HEK293 (cell line): ENCODE measurements around the gene ARIH2.

Experiments
- CTCF ChIA-PET: fragments of 350-600 bp; formaldehyde crosslinking; extraction: SDS; loops from one replicate; lab custom pipeline; 2021; ENCODE audit warnings: antibody characterized with exemption; lab: Yijun Ruan, JAX
- POLR2A ChIA-PET: fragments of 300-600 bp; formaldehyde crosslinking; extraction: SDS; loops from one replicate; lab custom pipeline; 2020; ENCODE audit warnings: antibody characterized with exemption, inconsistent platforms; lab: Yijun Ruan, JAX
- H3K27ac ChIP-seq: fragments of 200-500 bp; sonication (Bioruptor generic); 2 replicates; pipeline ENCODE4 v1.5.1; 2014; ENCODE audit warnings: low read depth, low read length, control low read depth, inconsistent platforms; ENCODE audit errors: extremely low read depth
- H3K36me3 ChIP-seq, 2 experiments: fragments of 200-500 bp in 1 of 2; sonication (Bioruptor generic) in 1 of 2; 1 replicate in 1 of 2; 2 replicates in 1 of 2; pipeline ENCODE4 v1.5.1; 2014 to 2017; ENCODE audit warnings: inconsistent platforms in 2 of 2, low read length in 2 of 2; ENCODE audit not compliant: control insufficient read depth in 2 of 2, insufficient read depth in 1 of 2
- H3K4me1 ChIP-seq: fragments of 200-500 bp; sonication (Bioruptor generic); 2 replicates; pipeline ENCODE4 v1.5.1; 2014; ENCODE audit warnings: mild to moderate bottlenecking, low read length, inconsistent platforms; ENCODE audit not compliant: control insufficient read depth, insufficient read depth
- H3K4me3 ChIP-seq: 2 replicates; pipeline ENCODE4 v1.5.1; 2011; ENCODE audit warnings: low read depth, mild to moderate bottlenecking, control low read depth, low read length, moderate library complexity
- H3K9me3 ChIP-seq: fragments of 200-500 bp; sonication (Bioruptor generic); 2 replicates; pipeline ENCODE4 v1.5.1; 2014; ENCODE audit warnings: low read depth, low read length, inconsistent platforms; ENCODE audit not compliant: control insufficient read depth, insufficient read depth
- EGR2 ChIP-seq: fragments of 450-650 bp; formaldehyde crosslinking; IDR thresholded peaks from 2 replicates; pipeline ENCODE4 v1.5.1; 2016; ENCODE audit warnings: low read depth, missing biosample characterization, missing genetic modification characterization
- KLF8 ChIP-seq: fragments of 450-650 bp; formaldehyde crosslinking; IDR thresholded peaks from 2 replicates; pipeline ENCODE4 v1.5.1; 2016; ENCODE audit warnings: missing biosample characterization, missing genetic modification characterization
- OSR2 ChIP-seq: fragments of 450-650 bp; formaldehyde crosslinking; IDR thresholded peaks from 2 replicates; pipeline ENCODE4 v1.5.1; 2016; ENCODE audit warnings: missing biosample characterization, missing genetic modification characterization
- PRDM1 ChIP-seq: fragments of 450-650 bp; formaldehyde crosslinking; IDR thresholded peaks from 2 replicates; pipeline ENCODE4; 2016; ENCODE audit warnings: missing biosample characterization, missing genetic modification characterization
- SALL2 ChIP-seq: fragments of 450-650 bp; formaldehyde crosslinking; IDR thresholded peaks from 2 replicates; pipeline ENCODE4 v1.5.0; 2017; ENCODE audit warnings: missing biosample characterization, mild to moderate bottlenecking, missing genetic modification characterization, borderline replicate concordance
- SETDB1 ChIP-seq: IDR thresholded peaks from one replicate; pipeline ENCODE4 v1.6.1; 2017; ENCODE audit warnings: mild to moderate bottlenecking, low read length, moderate library complexity, mixed read lengths; ENCODE audit not compliant: insufficient read length
- SP3 ChIP-seq: fragments of 450-650 bp; formaldehyde crosslinking; IDR thresholded peaks from 2 replicates; pipeline ENCODE4 v1.5.1; 2016; ENCODE audit warnings: missing biosample characterization, missing genetic modification characterization
- SP7 ChIP-seq: fragments of 450-650 bp; formaldehyde crosslinking; IDR thresholded peaks from 2 replicates; pipeline ENCODE4 v1.5.1; 2016; ENCODE audit warnings: missing biosample characterization, missing genetic modification characterization
- WT1 ChIP-seq: fragments of 450-650 bp; formaldehyde crosslinking; IDR thresholded peaks from 2 replicates; pipeline ENCODE4 v1.5.1; 2016; ENCODE audit warnings: missing biosample characterization, missing genetic modification characterization
- ZFHX2 ChIP-seq: fragments of 450-650 bp; formaldehyde crosslinking; conservative IDR thresholded peaks from 2 replicates; pipeline ENCODE4 v1.5.1; 2016; ENCODE audit warnings: missing biosample characterization, missing genetic modification characterization
- ZFP37 ChIP-seq: fragments of 450-650 bp; formaldehyde crosslinking; IDR thresholded peaks from 2 replicates; pipeline ENCODE4 v1.5.1; 2016; ENCODE audit warnings: missing biosample characterization, missing genetic modification characterization
- ZFP41 ChIP-seq: fragments of 450-650 bp; formaldehyde crosslinking; IDR thresholded peaks from 2 replicates; pipeline ENCODE4 v1.5.1; 2016; ENCODE audit warnings: missing biosample characterization, missing genetic modification characterization, borderline replicate concordance
- ZNF10 ChIP-seq: fragments of 450-650 bp; formaldehyde crosslinking; IDR thresholded peaks from 2 replicates; pipeline ENCODE4 v1.5.1; 2017; ENCODE audit warnings: missing biosample characterization, missing genetic modification characterization
- ZNF138 ChIP-seq: fragments of 450-650 bp; formaldehyde crosslinking; IDR thresholded peaks from 2 replicates; pipeline ENCODE4 v1.5.1; 2016; ENCODE audit warnings: missing biosample characterization, missing genetic modification characterization, borderline replicate concordance
- ZNF184 ChIP-seq: fragments of 450-650 bp; IDR thresholded peaks from 2 replicates; pipeline ENCODE4 v1.5.1; 2018; ENCODE audit warnings: missing biosample characterization, mild to moderate bottlenecking, missing genetic modification characterization
- ZNF302 ChIP-seq: fragments of 450-650 bp; formaldehyde crosslinking; IDR thresholded peaks from 2 replicates; pipeline ENCODE4 v1.5.1; 2016; ENCODE audit warnings: missing biosample characterization, missing genetic modification characterization, low read depth
- ZNF37A ChIP-seq: fragments of 450-650 bp; IDR thresholded peaks from 2 replicates; pipeline ENCODE4 v1.5.1; 2018; ENCODE audit warnings: missing biosample characterization, missing genetic modification characterization
- ZNF391 ChIP-seq: fragments of 450-650 bp; formaldehyde crosslinking; IDR thresholded peaks from 2 replicates; pipeline ENCODE4 v1.5.1; 2016; ENCODE audit warnings: low read depth, missing biosample characterization, missing genetic modification characterization, borderline replicate concordance
- ZNF548 ChIP-seq: fragments of 450-650 bp; formaldehyde crosslinking; IDR thresholded peaks from 2 replicates; pipeline ENCODE4 v1.5.1; 2016; ENCODE audit warnings: missing biosample characterization, missing genetic modification characterization
- ZNF555 ChIP-seq: fragments of 450-650 bp; formaldehyde crosslinking; conservative IDR thresholded peaks from 2 replicates; pipeline ENCODE4 v1.5.1; 2017; ENCODE audit warnings: missing biosample characterization, mild to moderate bottlenecking, missing genetic modification characterization, inconsistent platforms
- ZNF621 ChIP-seq: fragments of 450-650 bp; formaldehyde crosslinking; IDR thresholded peaks from 2 replicates; pipeline ENCODE4 v1.5.1; 2017; ENCODE audit warnings: missing biosample characterization, missing genetic modification characterization
- ZNF76 ChIP-seq: fragments of 450-650 bp; formaldehyde crosslinking; IDR thresholded peaks from 2 replicates; pipeline ENCODE4; 2016; ENCODE audit warnings: low read depth, missing biosample characterization, missing genetic modification characterization, borderline replicate concordance
- ZNF768 ChIP-seq: fragments of 450-650 bp; formaldehyde crosslinking; IDR thresholded peaks from 2 replicates; pipeline ENCODE4 v1.5.1; 2018; ENCODE audit warnings: missing biosample characterization, mild to moderate bottlenecking, missing genetic modification characterization
- ZNF843 ChIP-seq: fragments of 450-650 bp; formaldehyde crosslinking; IDR thresholded peaks from 2 replicates; pipeline ENCODE4 v1.5.1; 2016; ENCODE audit warnings: missing biosample characterization, missing genetic modification characterization
- TF ChIP-seq, protein P1 (sequence below): fragments of 450-650 bp; formaldehyde crosslinking; IDR thresholded peaks from 2 replicates; pipeline ENCODE4 v1.5.1; 2016; ENCODE audit warnings: missing biosample characterization, missing genetic modification characterization, borderline replicate concordance
- TF ChIP-seq, protein P2 (sequence below): IDR thresholded peaks from 2 replicates; pipeline ENCODE4 v1.6.1; 2011; ENCODE audit warnings: mild to moderate bottlenecking, low read depth, low read length, borderline replicate concordance

ARIH2 gene

DNA sequence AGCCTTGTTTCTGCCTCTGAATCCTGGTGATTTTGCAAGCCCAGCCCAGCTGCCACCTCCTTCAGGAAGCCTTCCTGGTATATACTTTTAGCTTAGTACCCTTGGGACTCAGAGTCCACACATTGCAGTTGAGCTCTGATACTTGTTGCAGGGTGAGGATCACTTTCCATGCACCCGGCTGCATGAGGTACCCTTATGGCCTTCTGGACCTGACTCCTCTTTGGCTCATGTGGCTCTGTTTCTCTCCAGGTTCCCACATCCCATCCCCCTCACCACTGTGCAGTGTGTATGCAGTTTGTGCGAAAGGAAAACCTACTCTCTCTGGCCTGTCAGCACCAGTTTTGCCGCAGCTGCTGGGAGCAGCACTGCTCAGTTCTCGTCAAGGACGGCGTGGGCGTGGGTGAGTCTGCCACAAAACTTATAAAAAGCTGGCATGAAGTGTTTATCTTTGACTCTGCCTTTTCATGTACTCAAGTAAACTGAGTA lies 48.3 kb downstream of the ARIH2 start:
- Histone ChIP-seq H3K4me3 (no peak overlapping the region), H3K4me1 (no peaks in the 10 kb centered on the region), H3K27ac (no peak overlapping the region), H3K9me3 (no peaks in the 10 kb centered on the region), H3K36me3 (peaks cover 21 to 83% of the 10 kb centered on the region in 2 experiments)
- TF ChIP-seq ZNF184 = no peak
- TF ChIP-seq ZFP37 (tag by site-specific recombination) = no peak
- TF ChIP-seq EGR2 (tag by site-specific recombination) = 0 out of 2 replicates have a peak, but pooled peaks have one; percentile 22
- no peak for TF ChIP-seq SALL2 (tag by site-specific recombination)
- no peak for TF ChIP-seq ZNF843 (tag by site-specific recombination)
- no peak for TF ChIP-seq OSR2
- TF ChIP-seq ZFHX2 (tag by site-specific recombination) = peak; percentile 62
- ChIA-PET CTCF (no interaction called here), POLR2A (no interaction called here)

DNA sequence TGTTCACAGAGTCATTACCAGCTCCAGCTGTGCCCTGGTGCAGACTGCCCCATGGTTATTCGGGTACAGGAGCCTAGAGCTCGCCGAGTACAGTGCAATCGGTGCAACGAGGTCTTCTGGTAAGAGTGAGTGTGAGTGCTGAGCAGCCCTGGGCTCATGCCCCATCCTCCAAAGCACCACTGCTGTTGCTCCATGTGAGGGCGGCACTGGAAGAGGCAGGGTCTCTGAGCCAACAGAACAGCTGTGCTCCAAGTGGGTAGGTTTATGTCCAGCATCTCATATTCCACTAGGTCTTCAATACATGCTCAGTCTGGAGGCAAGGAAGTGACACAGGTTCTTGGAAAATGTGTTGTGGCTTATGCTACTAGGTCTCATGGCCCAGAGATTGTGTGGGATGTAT lies 51.9 kb downstream of the ARIH2 start:
- ChIA-PET CTCF (interaction anchor here (0.7 kb wide), 2 partner anchors 19 to 52 kb away, joined by 3 to 4 read pairs; no protein-coding TSS in a partner anchor), POLR2A (no interaction called here)
- Histone ChIP-seq H3K27ac (no peak overlapping the region), H3K9me3 (no peaks in the 10 kb centered on the region), H3K36me3 (peaks cover 21 to 95% of the 10 kb centered on the region in 2 experiments; a peak in 2 of 3 replicates), H3K4me1 (no peaks in the 10 kb centered on the region), H3K4me3 (no peak overlapping the region)
- TF ChIP-seq, protein P1, sequence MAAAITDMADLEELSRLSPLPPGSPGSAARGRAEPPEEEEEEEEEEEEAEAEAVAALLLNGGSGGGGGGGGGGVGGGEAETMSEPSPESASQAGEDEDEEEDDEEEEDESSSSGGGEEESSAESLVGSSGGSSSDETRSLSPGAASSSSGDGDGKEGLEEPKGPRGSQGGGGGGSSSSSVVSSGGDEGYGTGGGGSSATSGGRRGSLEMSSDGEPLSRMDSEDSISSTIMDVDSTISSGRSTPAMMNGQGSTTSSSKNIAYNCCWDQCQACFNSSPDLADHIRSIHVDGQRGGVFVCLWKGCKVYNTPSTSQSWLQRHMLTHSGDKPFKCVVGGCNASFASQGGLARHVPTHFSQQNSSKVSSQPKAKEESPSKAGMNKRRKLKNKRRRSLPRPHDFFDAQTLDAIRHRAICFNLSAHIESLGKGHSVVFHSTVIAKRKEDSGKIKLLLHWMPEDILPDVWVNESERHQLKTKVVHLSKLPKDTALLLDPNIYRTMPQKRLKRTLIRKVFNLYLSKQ (tag by site-specific recombination) = no peak
- TF ChIP-seq WT1 (tag by site-specific recombination) = no peak
- no peak for TF ChIP-seq ZNF37A (tag by site-specific recombination)

DNA sequence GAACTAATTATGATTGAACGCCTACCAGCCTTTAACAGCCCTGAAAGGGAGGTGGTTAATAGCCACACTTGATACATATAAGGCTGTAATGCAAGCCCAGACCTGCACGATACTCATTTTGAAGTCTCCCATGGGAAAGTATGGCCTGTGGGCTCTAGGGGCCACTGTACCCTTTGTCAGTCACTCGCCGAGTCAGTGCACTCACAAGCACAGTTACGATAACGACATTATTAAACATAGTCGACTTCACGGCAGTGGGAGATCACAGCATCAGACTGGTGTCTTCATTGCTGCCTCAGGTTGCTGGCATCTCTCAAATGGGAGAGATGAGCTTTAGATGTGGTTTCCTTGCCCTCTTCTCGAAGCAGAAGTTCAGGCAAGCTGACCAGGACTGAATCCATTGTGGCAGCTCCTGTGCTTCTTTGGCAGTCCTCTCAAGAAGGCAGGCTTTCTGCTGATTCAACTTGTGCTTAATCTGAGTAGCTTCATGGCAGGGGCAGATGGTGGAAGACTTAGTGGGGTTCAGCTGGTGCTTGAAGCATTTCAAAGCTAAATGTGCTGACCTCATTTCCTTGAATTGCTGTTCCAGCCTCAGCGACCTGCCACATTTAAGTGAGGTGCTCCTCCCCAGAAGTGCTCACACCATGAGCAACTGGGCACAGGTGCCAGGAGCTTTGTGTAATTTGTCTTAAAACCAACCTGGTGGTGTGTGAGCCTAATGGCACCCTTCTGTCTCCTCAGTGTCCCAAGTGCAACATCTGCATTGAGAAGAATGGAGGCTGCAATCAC lies 55.6 kb downstream of the ARIH2 start:
- Histone ChIP-seq H3K36me3 (peaks cover 40 to 91% of the 10 kb centered on the region in 2 experiments; a peak in 2 of 3 replicates), H3K4me3 (no peak overlapping the region), H3K4me1 (no peaks in the 10 kb centered on the region), H3K9me3 (no peaks in the 10 kb centered on the region), H3K27ac (no peak overlapping the region)
- TF ChIP-seq ZNF391 (no peak), ZNF302 (tag by site-specific recombination) (no peak), PRDM1 (tag by site-specific recombination) (no peak), ZNF555 (tag by site-specific recombination) (no peak), SP3 (tag by site-specific recombination) (no peak), ZNF768 (tag by site-specific recombination) (no peak), ZFP41 (tag by site-specific recombination) (no peak), ZNF10 (no peak), KLF8 (no peak), SETDB1 (no peak), ZNF621 (tag by site-specific recombination) (no peak), ZNF138 (tag by site-specific recombination) (no peak), ZNF76 (tag by site-specific recombination) (no peak), SP7 (tag by site-specific recombination) (no peak), ZNF548 (no peak)
- TF ChIP-seq, protein P2, sequence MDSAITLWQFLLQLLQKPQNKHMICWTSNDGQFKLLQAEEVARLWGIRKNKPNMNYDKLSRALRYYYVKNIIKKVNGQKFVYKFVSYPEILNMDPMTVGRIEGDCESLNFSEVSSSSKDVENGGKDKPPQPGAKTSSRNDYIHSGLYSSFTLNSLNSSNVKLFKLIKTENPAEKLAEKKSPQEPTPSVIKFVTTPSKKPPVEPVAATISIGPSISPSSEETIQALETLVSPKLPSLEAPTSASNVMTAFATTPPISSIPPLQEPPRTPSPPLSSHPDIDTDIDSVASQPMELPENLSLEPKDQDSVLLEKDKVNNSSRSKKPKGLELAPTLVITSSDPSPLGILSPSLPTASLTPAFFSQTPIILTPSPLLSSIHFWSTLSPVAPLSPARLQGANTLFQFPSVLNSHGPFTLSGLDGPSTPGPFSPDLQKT = no peak
- ChIA-PET POLR2A (interaction anchor here (0.6 kb wide), 1 partner anchor 99 kb away, joined by 6 read pairs; no protein-coding TSS in a partner anchor), CTCF (interaction anchor here (0.7 to 1.1 kb wide), 2 partner anchors 13 to 40 kb away, joined by 3 read pairs; no protein-coding TSS in a partner anchor)
